GM19099 (cell line): ENCODE data around the gene STIP1.

Source experiments
- POLR2A ChIP-seq: IDR thresholded peaks from 3 replicates; pipeline ENCODE4 v1.6.1; 2011; ENCODE audit warnings: low read depth; ENCODE audit not compliant: insufficient read length; ENCODE audit errors: extremely low read depth

STIP1 gene

DNA sequence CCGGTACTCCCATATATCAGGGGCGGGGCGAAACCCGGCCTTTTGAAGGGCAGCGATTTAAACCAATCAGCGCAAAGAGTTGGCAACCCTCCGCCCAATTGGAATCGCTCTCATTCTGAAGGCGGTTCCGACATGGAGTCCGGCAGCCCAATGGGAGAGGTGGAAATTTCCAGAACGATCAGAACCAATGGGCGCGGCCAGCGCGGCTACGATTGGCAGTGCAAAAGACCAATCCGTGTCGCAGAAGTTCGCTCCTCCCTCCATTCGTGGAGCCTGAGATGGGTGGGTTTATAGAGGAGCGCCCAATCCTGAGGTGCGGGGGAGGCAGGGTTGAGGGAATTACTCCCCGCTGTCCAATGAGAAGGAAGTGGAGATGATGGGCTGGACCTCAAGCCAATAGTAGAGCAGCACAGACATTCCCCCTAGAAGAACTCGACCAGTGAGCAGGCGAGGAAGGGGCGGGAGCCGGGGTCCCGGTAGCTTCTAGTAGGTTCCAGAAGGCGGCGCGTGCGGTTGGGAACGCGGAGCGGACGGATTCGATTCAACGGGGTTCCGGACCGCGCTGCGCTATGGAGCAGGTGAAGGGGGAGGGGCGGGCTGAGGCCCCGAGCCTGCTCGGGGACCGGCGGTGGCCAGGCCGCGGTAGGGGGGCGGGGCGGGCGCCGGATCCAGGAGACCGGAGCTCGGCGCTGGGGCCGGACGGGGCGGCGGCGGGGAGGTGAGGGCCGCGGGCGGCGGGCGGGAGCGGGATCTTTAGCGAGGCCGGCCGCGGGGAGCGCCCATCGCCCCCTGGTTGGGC, at the start of gene STIP1:
TSS of gene STIP1 (plus strand) at position 479 of the 799 bp plus-strand sequence. CDS start at position 570, 91 bp downstream.
- TF ChIP-seq POLR2A = peak; percentile 53

DNA sequence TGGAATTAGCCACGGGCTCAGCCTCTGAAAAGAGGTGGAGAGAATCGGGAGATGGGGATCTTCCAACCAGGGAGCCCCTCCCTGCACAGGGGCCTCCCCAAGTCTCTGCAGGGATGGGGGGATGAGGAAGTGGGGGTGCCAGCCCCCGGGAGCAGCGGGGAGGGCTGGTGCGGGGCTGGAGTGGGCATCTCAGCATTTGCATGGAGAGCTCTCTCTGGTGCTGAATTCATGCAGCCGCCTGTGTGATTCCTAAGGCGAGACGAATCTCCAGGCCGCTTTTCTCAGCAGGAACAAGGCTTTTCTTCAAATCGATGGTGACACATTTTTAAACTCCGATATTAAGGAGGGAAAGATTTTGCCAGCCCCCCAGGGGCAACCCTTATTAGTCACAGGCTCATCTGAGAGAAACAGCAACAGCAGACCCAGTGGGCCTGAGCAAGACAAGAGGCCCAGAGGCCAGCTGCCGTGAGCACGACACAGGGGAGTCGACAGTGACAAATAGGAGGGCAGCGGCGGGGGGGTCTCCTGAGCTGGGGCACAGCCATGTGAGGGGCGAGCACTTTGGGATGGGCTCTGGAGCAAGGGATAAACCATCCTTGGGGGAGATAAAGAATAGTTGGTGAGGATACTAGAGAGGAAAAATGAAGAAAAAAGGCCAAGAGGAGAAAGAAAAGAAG, 49.1 kb upstream of the STIP1 start:
- no peak for TF ChIP-seq POLR2A

DNA sequence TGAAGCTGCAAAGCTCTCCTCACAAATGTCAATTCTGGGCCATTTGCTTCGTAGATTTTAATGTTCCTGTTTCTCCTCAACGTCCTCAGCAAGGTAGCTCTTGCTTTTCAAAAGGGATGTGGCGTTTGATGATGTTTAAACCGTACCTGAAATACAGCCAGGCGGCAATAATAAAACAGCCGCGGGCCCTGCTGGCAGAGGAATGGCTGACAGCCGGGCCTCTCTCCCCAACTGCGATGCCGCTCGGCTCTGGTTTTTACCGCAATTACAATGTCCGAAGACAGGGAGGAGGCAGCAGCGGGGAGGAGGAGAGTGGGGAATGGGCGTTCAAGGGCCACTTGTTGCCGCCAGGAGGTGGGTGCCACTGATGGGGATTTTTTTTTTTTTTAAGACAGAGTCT, 47.6 kb upstream of the STIP1 start:
- no peak for TF ChIP-seq POLR2A

DNA sequence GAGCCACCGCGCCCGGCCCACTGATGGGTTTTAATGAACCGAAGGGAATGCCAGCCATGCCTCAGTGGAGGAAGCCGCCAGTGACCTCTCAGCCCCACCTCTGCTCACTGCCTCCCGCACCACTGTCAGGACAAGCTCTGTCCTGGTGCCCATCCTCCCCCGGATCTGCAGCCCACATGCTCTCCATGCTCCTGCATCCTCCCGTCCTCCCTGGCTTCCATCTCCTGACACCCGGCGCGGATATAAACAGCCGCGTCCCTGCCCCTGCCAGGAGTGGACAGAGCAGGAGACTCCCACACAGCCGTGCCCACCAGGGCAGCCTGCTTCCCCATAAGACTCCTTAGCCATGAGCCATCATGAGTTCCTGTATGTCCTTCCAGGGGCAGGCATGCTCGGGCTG, 46.9 kb upstream of the STIP1 start:
- TF ChIP-seq POLR2A = no peak

DNA sequence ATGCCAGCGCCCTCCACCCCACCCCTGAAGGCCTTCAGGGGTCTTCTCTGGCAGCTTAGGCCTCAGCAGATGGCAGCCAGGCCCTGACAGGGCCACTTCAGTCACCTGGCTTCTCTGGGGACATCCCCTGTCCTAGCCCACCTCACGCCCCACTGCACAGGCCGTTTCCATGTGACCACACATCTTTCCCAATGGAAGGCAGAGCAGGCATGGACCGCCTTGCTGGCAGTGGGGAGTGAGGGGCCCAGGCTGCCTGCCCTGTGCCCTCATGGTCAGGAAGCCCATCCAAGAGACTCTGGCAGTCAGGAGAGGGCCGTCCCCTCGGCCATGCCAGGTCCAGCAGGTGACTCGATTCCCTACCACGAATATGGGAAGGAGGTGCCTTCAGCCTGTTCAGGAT, 45.9 kb upstream of the STIP1 start:
- TF ChIP-seq POLR2A = no peak

DNA sequence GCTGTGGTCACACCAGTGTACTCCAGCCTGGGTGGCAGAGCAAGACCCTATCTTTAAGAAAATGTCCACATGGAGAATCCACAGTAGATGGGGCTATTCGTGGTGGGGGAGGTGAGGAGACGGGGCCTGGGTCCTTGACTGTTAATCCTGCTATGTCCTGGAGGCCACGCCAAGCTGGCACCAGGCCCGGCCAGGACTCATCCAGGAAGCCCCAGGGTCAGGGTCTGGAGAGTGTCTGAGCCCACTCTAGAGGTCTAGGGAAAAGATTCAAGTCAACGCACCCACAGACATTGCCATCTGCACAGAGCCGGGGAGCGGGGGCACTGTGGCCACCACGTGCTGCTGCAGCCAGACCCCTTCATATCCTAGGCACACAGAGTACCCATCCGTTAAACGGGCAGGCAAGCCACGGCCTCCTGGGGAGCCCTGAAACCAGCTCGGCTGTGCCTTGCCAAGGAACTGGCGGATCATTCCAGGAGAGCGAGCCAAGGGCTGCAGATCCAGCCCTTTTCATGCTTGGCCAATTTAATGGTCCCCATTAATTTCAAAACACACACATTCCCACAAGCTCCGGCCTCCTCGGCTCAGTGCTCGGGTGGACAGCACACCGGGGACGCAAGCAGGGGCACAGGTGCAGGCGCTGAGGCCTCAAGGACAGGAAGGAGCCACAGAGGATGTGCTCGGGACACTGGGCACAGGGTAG, 44.7 kb upstream of the STIP1 start:
- no peak for TF ChIP-seq POLR2A

DNA sequence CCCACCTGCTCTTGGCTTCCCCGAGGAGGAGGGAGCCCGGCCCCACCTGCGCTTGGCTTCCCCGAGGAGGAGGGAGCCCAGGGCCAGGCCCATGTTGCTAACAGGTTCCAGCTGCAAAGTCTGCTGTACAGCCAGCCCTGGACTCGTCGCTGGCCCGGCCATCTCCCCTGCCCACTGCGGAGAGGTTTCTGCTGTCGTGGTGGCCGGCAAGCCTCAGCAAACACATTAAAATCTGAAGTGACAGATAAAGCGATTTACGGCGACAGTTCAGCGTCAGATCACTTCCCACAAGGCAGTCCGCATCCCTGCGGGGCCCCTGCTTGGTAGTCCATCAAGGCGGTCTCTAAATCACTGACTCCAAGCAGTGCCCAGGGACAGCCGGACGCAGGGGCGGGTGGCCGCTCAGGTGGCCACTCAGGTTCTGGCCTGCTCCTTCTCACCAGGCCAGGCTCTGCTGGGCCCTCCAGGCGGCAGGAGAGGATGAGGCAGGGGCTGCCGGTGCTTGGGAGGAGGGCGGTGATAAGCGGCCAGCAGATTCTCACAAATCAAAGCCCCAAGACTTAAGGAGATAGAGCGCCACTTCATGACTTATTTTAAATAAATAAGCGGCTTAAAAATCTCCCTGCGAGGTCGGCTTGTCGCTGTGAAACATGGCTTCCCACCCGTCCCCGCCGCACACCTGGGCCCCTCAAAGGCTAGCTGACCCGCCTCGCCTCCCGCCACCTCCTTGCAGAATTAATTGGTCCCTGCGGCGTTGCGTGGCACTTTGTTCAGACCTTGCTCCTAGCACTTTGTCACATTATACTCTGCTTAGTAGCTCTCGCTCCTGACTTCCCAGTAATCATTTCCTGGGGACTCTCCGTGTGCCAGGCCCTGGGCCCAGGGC, 41.1 kb upstream of the STIP1 start:
- TF ChIP-seq POLR2A = no peak

DNA sequence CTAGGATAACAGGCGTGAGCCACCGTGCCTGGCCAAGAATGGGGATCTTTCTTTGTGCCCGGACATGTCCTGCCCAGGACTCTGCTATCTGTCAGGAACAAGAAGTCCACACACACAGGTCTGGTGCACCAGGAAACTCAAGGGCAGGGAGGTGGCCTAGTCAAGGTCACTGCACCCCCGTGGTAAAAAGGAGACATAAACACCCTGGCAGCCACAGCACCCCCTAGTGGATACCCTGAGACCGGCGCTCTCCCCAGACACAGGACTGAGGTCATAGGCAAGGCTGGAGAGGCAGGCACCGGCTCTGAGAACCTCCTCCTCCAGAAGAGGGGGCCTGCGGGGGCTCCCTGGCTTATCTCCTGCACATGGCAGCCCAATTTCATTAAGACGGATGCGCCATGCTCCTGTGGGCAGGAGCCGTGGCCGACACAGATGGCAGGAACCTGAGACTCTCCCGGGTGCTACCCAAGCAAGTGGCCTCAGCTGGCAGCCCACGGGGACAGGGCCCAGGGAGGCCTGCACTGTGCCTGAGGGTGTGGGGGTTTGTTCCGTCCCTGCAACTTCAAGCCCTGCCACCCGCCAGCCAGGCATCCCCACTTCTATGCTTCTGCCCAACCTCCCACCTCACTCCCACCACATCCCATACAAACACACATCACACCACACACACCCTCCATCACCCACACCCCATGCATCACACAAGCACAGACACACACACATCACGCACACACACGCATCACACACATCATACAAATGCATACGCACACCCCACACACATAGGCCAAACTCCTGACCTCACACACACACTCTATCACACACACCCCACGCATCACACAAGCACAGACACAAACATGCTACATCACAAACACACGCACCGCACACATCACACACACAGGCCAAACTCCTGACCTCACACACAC, 39.7 kb upstream of the STIP1 start:
- no peak for TF ChIP-seq POLR2A

DNA sequence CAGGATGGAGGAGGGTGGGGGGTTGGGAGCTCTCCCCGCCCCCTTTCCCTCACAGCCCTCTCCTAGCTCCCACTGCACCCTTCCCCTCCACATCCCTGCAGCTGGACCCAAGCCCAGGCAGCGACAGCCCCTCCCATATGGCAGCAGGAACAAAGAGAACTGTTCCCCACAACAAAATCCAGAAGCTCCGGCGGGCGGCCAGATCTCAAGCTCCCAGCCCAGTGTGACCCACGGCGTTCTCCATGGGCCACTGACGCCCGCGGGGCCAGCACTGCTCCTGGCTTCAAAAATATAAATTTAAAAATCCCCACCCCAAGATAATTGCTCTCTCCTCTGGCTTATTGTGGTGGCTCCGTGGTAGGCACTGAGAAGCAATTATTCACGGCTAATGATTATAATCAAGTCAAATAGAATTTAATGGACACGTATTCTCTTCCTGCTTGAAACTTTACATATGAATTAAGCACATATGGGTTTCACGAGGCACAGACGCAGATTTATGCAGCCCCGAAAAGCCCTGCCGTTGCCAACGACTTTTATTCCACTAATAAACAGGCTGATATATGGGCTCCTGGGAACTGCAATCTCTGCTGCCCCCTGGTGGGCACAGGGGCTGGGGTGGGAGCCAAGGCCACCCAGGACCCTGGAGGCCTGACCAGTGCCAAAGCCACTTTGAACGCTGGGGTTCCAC, 37.6 kb upstream of the STIP1 start:
- TF ChIP-seq POLR2A = no peak

DNA sequence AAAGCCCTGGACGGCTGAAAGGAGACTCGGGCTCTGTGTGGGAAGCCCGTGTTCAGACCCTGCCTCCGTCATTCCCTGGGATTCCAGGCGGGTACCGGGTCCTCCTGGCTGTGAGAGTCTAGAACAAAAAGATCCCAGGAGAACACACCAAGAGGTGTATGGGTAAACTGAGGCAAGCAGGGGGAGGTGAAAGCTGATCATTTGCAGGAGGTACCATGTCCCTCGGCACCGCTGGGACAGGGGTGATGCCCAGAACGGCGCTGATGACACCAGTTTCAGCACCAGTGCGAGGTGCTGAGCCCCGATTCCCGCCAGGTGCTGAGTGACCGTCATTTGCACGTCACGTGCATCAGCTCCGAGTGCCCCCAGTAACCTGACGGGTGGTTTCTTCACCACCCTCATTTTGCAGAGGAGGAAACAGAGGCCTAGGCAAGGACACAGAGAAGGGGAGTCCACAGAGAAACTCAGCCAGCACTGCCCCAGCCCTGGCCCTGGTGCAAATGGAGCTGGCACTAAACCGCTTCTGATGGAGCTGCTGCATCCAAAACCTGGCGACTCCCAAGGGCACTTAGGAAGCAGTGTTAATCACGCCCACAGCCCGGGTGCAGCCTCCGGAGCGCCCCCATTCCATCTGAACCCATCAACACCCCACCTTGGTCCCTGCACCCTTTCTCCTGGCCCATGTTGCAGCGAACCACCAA, 36.9 kb upstream of the STIP1 start:
- no peak for TF ChIP-seq POLR2A

DNA sequence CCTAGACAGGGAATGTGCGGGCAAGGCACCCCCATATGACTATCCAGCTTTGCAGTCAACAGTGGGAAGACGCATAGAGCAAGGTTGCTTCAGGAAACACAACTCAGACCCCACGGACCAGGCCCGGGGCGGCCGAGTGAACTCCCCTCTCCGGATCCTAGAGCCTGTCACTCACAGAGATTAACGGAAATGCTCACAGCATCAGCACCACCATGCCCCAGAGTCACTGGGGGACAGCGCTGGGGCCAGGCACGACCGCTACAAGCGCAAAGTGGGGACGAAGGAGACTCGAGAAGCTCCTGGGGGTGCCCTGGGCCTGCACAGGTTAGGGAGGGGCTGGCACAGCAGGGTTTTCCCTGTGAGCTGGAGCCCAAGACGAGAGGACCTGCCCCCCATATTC, 35.9 kb upstream of the STIP1 start:
- TF ChIP-seq POLR2A = no peak

DNA sequence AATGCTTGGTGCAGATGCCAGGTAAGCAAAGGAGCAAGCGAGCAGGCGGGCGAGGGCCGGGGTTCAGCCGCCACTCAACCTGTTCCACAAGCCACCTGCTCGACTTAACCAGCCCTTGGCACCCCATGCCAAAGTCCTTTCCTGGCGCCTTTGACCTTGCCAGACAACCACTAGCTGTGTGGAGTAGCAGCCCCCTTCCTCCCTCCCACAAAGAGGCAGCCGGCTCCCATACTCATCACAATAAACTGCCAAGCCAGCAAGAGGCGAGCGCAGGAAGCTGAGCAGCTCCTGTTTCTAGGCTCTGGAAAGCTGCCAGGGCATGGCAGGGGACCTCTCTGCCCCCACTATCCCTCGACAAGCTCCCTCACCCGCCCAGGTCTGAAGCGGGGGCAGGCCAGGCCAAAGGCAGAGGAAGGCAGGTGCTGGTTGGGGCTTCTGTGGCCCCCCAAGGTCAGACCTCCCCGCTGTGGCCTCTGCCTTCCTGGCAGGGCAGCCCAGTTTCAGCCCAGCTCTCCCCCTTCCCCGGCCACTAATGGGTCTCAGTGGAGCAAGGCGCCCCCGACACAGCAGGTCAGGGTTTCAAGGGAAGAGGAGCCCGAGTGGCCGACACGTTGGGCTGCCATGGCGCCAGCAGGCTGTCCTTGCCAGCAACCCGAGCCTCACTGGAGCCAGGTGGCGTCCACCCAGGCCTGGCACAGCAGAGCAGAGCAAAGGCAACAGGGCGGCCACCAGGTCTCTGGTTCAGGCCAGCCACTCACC, 35.3 kb upstream of the STIP1 start:
- no peak for TF ChIP-seq POLR2A
